T-cell (primary cell): ENCODE data around the gene TMEM184B. TPM values are rescaled to one million over a fixed set of nuclear protein-coding genes. Genes with fewer than 3 reads are reported as not detected.

ENCODE experiments used
- ATAC-seq, 4 experiments: fragments of 200-7000 bp in 3 of 4; fragments of 150-1000 bp in 1 of 4; cut with Tn5 transposase; replicated peaks in 1 of 4; 1 replicate in 3 of 4; 2 replicates in 1 of 4; pipeline ENCODE4 v1.10.0; 2021; ENCODE audit warnings: moderate library complexity in 3 of 4, mild to moderate bottlenecking in 2 of 4, moderate number of reproducible peaks in 1 of 4
- CTCF ChIA-PET, 2 donors: fragments of 300-600 bp; sonication (Branson Sonifier 250); formaldehyde crosslinking; loops; one replicate each; lab custom pipeline; 2022; ENCODE audit warnings: antibody characterized with exemption in 2 of 2; lab: Charles Lee
- POLR2A ChIA-PET, 2 donors: fragments of 300-600 bp; sonication (Branson Sonifier 250); formaldehyde crosslinking; loops; one replicate each; lab custom pipeline; 2022; ENCODE audit warnings: antibody characterized with exemption in 2 of 2; lab: Charles Lee
- DNase-seq, 35 experiments: peaks; one replicate each; pipeline versions ENCODE4 v3.0.0 to v3.0.0-alpha.2; 2013 to 2023
- H3K27ac ChIP-seq: one replicate; pipeline ENCODE4 v1.5.1; 2013; ENCODE audit warnings: low read length
- H3K27me3 ChIP-seq, 2 experiments: replicated peaks in 1 of 2; 1 replicate in 1 of 2; 2 replicates in 1 of 2; pipeline versions ENCODE4 v1.6.1 to v1.7.0; 2013; ENCODE audit warnings: low read length in 1 of 2, mixed read lengths in 1 of 2; ENCODE audit not compliant: control insufficient read depth in 2 of 2, insufficient read depth in 2 of 2; ENCODE audit errors: extremely low read depth in 1 of 2
- H3K36me3 ChIP-seq, 2 donors: 1 replicate in 1 of 2; 2 replicates in 1 of 2; pipeline versions ENCODE4 v1.6.1 to v1.7.0; 2013; ENCODE audit warnings: low read length in 1 of 2; ENCODE audit not compliant: control insufficient read depth in 2 of 2, insufficient read depth in 1 of 2; ENCODE audit errors: extremely low read depth in 1 of 2
- H3K4me1 ChIP-seq, 2 experiments: 1 replicate in 1 of 2; 2 replicates in 1 of 2; pipeline versions ENCODE4 v1.6.1 to v1.7.0; 2013; ENCODE audit warnings: low read length in 2 of 2, mixed read lengths in 1 of 2; ENCODE audit not compliant: insufficient read depth in 2 of 2, control insufficient read depth in 1 of 2; ENCODE audit errors: extremely low read depth in 1 of 2
- H3K4me3 ChIP-seq, 2 donors: 1 replicate in 1 of 2; 2 replicates in 1 of 2; pipeline versions ENCODE4 v1.5.1 to v1.7.0; 2013; ENCODE audit warnings: mild to moderate bottlenecking in 2 of 2, low read length in 1 of 2, moderate library complexity in 1 of 2; ENCODE audit not compliant: control insufficient read depth in 1 of 2; ENCODE audit errors: extremely low read depth in 1 of 2
- H3K9me3 ChIP-seq: 2 replicates; pipeline ENCODE4 v1.7.0; 2013
- H3K27ac Mint-ChIP-seq, 2 donors: one replicate each; pipeline ENCODE4 v1.8.0; 2020 to 2021; ENCODE audit warnings: mild to moderate bottlenecking in 2 of 2, mixed read lengths in 2 of 2
- H3K27me3 Mint-ChIP-seq, 2 donors: one replicate each; pipeline ENCODE4 v1.8.0; 2021 to 2022; ENCODE audit warnings: mixed read lengths in 2 of 2
- H3K36me3 Mint-ChIP-seq: one replicate; pipeline ENCODE4 v1.8.0; 2021; ENCODE audit warnings: mixed read lengths
- H3K4me1 Mint-ChIP-seq, 3 donors: one replicate each; pipeline ENCODE4 v1.8.0; 2020 to 2022; ENCODE audit warnings: mixed read lengths in 3 of 3, mild to moderate bottlenecking in 1 of 3
- H3K4me3 Mint-ChIP-seq, 3 donors: one replicate each; pipeline ENCODE4 v1.8.0; 2020 to 2022; ENCODE audit warnings: mild to moderate bottlenecking in 3 of 3, mixed read lengths in 3 of 3, moderate library complexity in 3 of 3
- H3K9me3 Mint-ChIP-seq, 3 donors: one replicate each; pipeline ENCODE4 v1.8.0; 2020 to 2022; ENCODE audit warnings: mixed read lengths in 3 of 3
- WGBS: methylation state at CpG from one replicate; pipeline ENCODE4 v1.1.5; 2013; ENCODE audit warnings: missing lambda C conversion rate; ENCODE audit not compliant: insufficient coverage; 5-methylcytosine and 5-hydroxymethylcytosine counted together
- total RNA-seq, 35 experiments: library from RNA in 6 of 35; stranded (reverse) in 6 of 35; fragments of 120-200 nt in 1 of 35; gene quantifications; one replicate each; pipeline versions ENCODE4 v1.2.1 to v1.2.4 and lab custom pipeline; 2013 to 2026

The TMEM184B gene
- total RNA-seq, 5 donors from 2014 or later (not counting 1 experiment from before 2014, with no cell fraction given): 30.8 to 41.3 (median 35.8) TPM

- Histone ChIP-seq H3K27ac (no peak overlapping the region), H3K36me3 (peaks cover 0 to 3% of the 10 kb centered on the region in 2 donors), H3K4me1 (peaks cover 2 to 13% of the 10 kb centered on the region in 2 experiments), H3K27me3 (no peaks in the 10 kb centered on the region), H3K9me3 (no peaks in the 10 kb centered on the region), H3K4me3 (no peak overlapping the region)
- CTCF ChIA-PET: interaction anchor here (0.6 to 0.7 kb wide), 2 partner anchors 15 to 217 kb away, joined by 3 to 5 read pairs; no protein-coding TSS in a partner anchor
- Mint-ChIP-seq H3K4me1 (peaks cover 22 to 34% (median 31%) of the 10 kb centered on the region in 3 donors), H3K4me3 (no peak overlapping the region), H3K36me3 (peaks cover 1% of the 10 kb centered on the region), H3K27ac (no peak overlapping the region), H3K27me3 (no peaks in the 10 kb centered on the region), H3K9me3 (no peaks in the 10 kb centered on the region)
- DNase-seq: no peak
- POLR2A ChIA-PET: interaction anchor here in 1 of 2 donors (0.7 kb wide), 1 partner anchor 41 kb away, joined by 18 read pairs; no protein-coding TSS in a partner anchor
- no peak for ATAC-seq
- WGBS: 92% methylated on average over 4 of the region's 14 CpGs
Observed at GRCh38 chr22:38257181-38257580, 15.6 kb downstream of the TMEM184B start.

GRCh38 chr22:38255697-38256096 lies 17.1 kb downstream of the TMEM184B start:
- no peak for DNase-seq
- CTCF ChIA-PET: interaction anchor here in 1 of 2 donors (0.6 kb wide), 1 partner anchor 658 kb away, joined by 3 read pairs; no protein-coding TSS in a partner anchor
- Histone ChIP-seq H3K27ac (no peak overlapping the region), H3K27me3 (no peaks in the 10 kb centered on the region), H3K9me3 (no peaks in the 10 kb centered on the region), H3K4me1 (peaks cover 2 to 10% of the 10 kb centered on the region in 2 experiments), H3K36me3 (peaks cover 0 to 3% of the 10 kb centered on the region in 2 donors), H3K4me3 (no peak overlapping the region)
- WGBS: 100% methylated on average over 1 of the region's 2 CpGs
- peaks cover 13 to 23% (median 18%) of the 10 kb centered on the region in 3 donors for H3K4me1 Mint-ChIP-seq
- no peak overlapping the region for H3K27ac Mint-ChIP-seq
- POLR2A ChIA-PET: no interaction called here
- H3K36me3 Mint-ChIP-seq: peaks cover 2% of the 10 kb centered on the region
- no peak overlapping the region for H3K4me3 Mint-ChIP-seq
- ATAC-seq: no peak
- H3K9me3 Mint-ChIP-seq: no peaks in the 10 kb centered on the region
- no peaks in the 10 kb centered on the region for H3K27me3 Mint-ChIP-seq

- Mint-ChIP-seq H3K27me3 (no peaks in the 10 kb centered on the region), H3K9me3 (peaks cover 0 to 2% (median 0%) of the 10 kb centered on the region in 3 donors), H3K36me3 (peaks cover 30% of the 10 kb centered on the region), H3K4me1 (peaks cover 4 to 6% (median 5%) of the 10 kb centered on the region in 3 donors), H3K27ac (no peak overlapping the region), H3K4me3 (no peak overlapping the region)
- H3K27me3 ChIP-seq: no peaks in the 10 kb centered on the region
- ChIA-PET CTCF (no interaction called here), POLR2A (interaction anchor here in 1 of 2 donors (0.5 kb wide), 1 partner anchor 1808 kb away, joined by 4 read pairs; no protein-coding TSS in a partner anchor)
- H3K4me1 ChIP-seq: no peaks in the 10 kb centered on the region
- ATAC-seq (no peak), DNase-seq (no peak)
- H3K4me3 ChIP-seq: no peak overlapping the region
- no peaks in the 10 kb centered on the region for H3K9me3 ChIP-seq
- no peak overlapping the region for H3K27ac ChIP-seq
- WGBS: 90% methylated on average over 7 of the region's 7 CpGs
- peaks cover 3 to 18% of the 10 kb centered on the region in 2 donors for H3K36me3 ChIP-seq
Observed at GRCh38 chr22:38251341-38251692, 21.5 kb downstream of the TMEM184B start.

- WGBS: 91% methylated on average over 7 of the region's 13 CpGs
- H3K36me3 ChIP-seq: peaks cover 3 to 23% of the 10 kb centered on the region in 2 donors
- POLR2A ChIA-PET: interaction anchor here in 1 of 2 donors (0.5 kb wide), 1 partner anchor 1807 kb away, joined by 4 read pairs; no protein-coding TSS in a partner anchor
- peaks cover 4 to 5% (median 4%) of the 10 kb centered on the region in 3 donors for H3K4me1 Mint-ChIP-seq
- H3K9me3 Mint-ChIP-seq: peaks cover 0 to 2% (median 0%) of the 10 kb centered on the region in 3 donors
- H3K27me3 ChIP-seq: no peaks in the 10 kb centered on the region
- ATAC-seq (no peak), DNase-seq (no peak)
- H3K27me3 Mint-ChIP-seq: no peaks in the 10 kb centered on the region
- no peak overlapping the region for H3K4me3 Mint-ChIP-seq
- H3K27ac ChIP-seq: no peak overlapping the region
- no peak overlapping the region for H3K27ac Mint-ChIP-seq
- no peaks in the 10 kb centered on the region for H3K9me3 ChIP-seq
- H3K36me3 Mint-ChIP-seq: peaks cover 31% of the 10 kb centered on the region
- no peaks in the 10 kb centered on the region for H3K4me1 ChIP-seq
- no peak overlapping the region for H3K4me3 ChIP-seq
- CTCF ChIA-PET: no interaction called here
Observed at GRCh38 chr22:38250643-38251340, 22.0 kb downstream of the TMEM184B start.

GRCh38 chr22:38249803-38250642 lies 22.8 kb downstream of the TMEM184B start:
- Histone ChIP-seq H3K27me3 (no peaks in the 10 kb centered on the region), H3K27ac (no peak overlapping the region), H3K4me3 (peak overlapping the region in 1 of 2 donors; percentile 8), H3K4me1 (no peaks in the 10 kb centered on the region), H3K36me3 (peaks cover 3 to 28% of the 10 kb centered on the region in 2 donors), H3K9me3 (no peaks in the 10 kb centered on the region)
- 95% methylated on average over 20 of the region's 25 CpGs for WGBS
- Mint-ChIP-seq H3K4me1 (peaks cover 2 to 5% (median 2%) of the 10 kb centered on the region in 3 donors), H3K27me3 (no peaks in the 10 kb centered on the region), H3K4me3 (no peak overlapping the region), H3K27ac (no peak overlapping the region), H3K9me3 (peaks cover 0 to 2% (median 0%) of the 10 kb centered on the region in 3 donors), H3K36me3 (peaks cover 31% of the 10 kb centered on the region)
- POLR2A ChIA-PET: interaction anchor here in 1 of 2 donors (0.6 kb wide), 1 partner anchor 503 kb away, joined by 8 read pairs; no protein-coding TSS in a partner anchor
- CTCF ChIA-PET: no interaction called here
- ATAC-seq: no peak
- no peak for DNase-seq

GRCh38 chr22:38249301-38249700 lies 23.5 kb downstream of the TMEM184B start:
- Histone ChIP-seq H3K4me1 (no peaks in the 10 kb centered on the region), H3K4me3 (peak overlapping the region in 1 of 2 donors; percentile 8), H3K36me3 (peaks cover 3 to 32% of the 10 kb centered on the region in 2 donors), H3K27me3 (no peaks in the 10 kb centered on the region), H3K9me3 (no peaks in the 10 kb centered on the region), H3K27ac (no peak overlapping the region)
- Mint-ChIP-seq H3K4me3 (no peak overlapping the region), H3K9me3 (peaks cover 0 to 2% (median 0%) of the 10 kb centered on the region in 3 donors), H3K4me1 (peaks cover 2 to 5% (median 2%) of the 10 kb centered on the region in 3 donors), H3K27ac (no peak overlapping the region), H3K36me3 (peaks cover 31% of the 10 kb centered on the region), H3K27me3 (no peaks in the 10 kb centered on the region)
- ATAC-seq (no peak), DNase-seq (no peak)
- WGBS: no CpG with 5 or more reads among the region's 3 CpGs
- ChIA-PET CTCF (no interaction called here), POLR2A (interaction anchor here in 1 of 2 donors (0.6 kb wide), 1 partner anchor 502 kb away, joined by 8 read pairs; no protein-coding TSS in a partner anchor)
